Kidney (tissue), 14 donors: ENCODE measurements around the gene KLHL6. TPM values are rescaled to one million over a fixed set of nuclear protein-coding genes. Genes with fewer than 3 reads are reported as not detected.

Experiments
- DNase-seq, 5 donors: peaks; one replicate each; pipeline ENCODE4 v3.0.0-alpha.2; 2013 to 2020
- FAIRE-seq: peaks from 2 replicates; lab custom pipeline; 2012; peaks lifted over from hg19 to GRCh38; lab: Jason Lieb, UNC
- H3K27ac ChIP-seq, 2 donors: one replicate each; pipeline ENCODE4 v1.7.0; 2013; ENCODE audit warnings: low read depth in 2 of 2, low read length in 2 of 2, inconsistent platforms in 1 of 2
- H3K27me3 ChIP-seq: one replicate; pipeline ENCODE4 v1.7.1; 2013; ENCODE audit warnings: low read length, inconsistent platforms; ENCODE audit not compliant: control insufficient read depth, insufficient read depth
- H3K36me3 ChIP-seq, 3 donors: one replicate each; pipeline versions ENCODE4 v1.7.0 to v1.7.1; 2013; ENCODE audit warnings: low read length in 3 of 3, control low read depth in 1 of 3, inconsistent platforms in 1 of 3; ENCODE audit not compliant: insufficient read depth in 3 of 3, control insufficient read depth in 2 of 3
- H3K4me1 ChIP-seq, 3 donors: one replicate each; pipeline versions ENCODE4 v1.7.0 to v1.7.1; 2013; ENCODE audit warnings: low read length in 3 of 3, inconsistent platforms in 1 of 3, low read depth in 1 of 3; ENCODE audit not compliant: control insufficient read depth in 2 of 3, insufficient read depth in 2 of 3
- H3K4me3 ChIP-seq, 3 donors: one replicate each; pipeline versions ENCODE4 v1.7.0 to v1.8.1; 2013; ENCODE audit warnings: low read length in 3 of 3, control low read depth in 1 of 3, inconsistent platforms in 1 of 3
- H3K9ac ChIP-seq, 3 donors: one replicate each; pipeline versions ENCODE4 v1.7.0 to v1.7.1; 2013; ENCODE audit warnings: low read length in 3 of 3, control low read depth in 1 of 3, inconsistent platforms in 1 of 3
- H3K9me3 ChIP-seq, 3 donors: one replicate each; pipeline versions ENCODE4 v1.7.0 to v1.7.1; 2013; ENCODE audit warnings: low read length in 3 of 3, control low read depth in 1 of 3, inconsistent platforms in 1 of 3; ENCODE audit not compliant: control insufficient read depth in 2 of 3, insufficient read depth in 1 of 3
- CTCF ChIP-seq: IDR thresholded peaks from 3 replicates; pipeline ENCODE4 v1.5.1; 2012; ENCODE audit warnings: mild to moderate bottlenecking, moderate library complexity, borderline replicate concordance; ENCODE audit not compliant: insufficient read depth; ENCODE audit errors: extremely low read depth
- intact Hi-C: fragments of 100-400 bp; cut with DNase I; formaldehyde crosslinking; loops from one replicate; pipeline ENCODE4 v1.11.1; 2022
- polyA plus RNA-seq: library from polyadenylated mRNA; stranded (reverse); fragments of 350-450 nt; fragmentation: Illumina TruSeq; extraction: RNeasy Lipid Tissue Mini Kit (QIAGEN cat#74804); gene quantifications from one replicate; pipeline ENCODE4 v1.2.3, GENCODE V29; 2014; ENCODE audit warnings: low read depth, low replicate concordance; ENCODE audit not compliant: insufficient read depth
- total RNA-seq: library from RNA; stranded (reverse); fragmentation: NEBNext Ultra II Directional; extraction: Animal tissue kit (Norgen Biotek cat#: 25700); gene quantifications from one replicate; pipeline ENCODE4 v1.2.1, GENCODE V29; 2021
- donor health status: control.
- donor health status: control.
- donor health status: control.
- donor health status: control.
- donor health status: control.
- donor health status: DM: yes; HTN: yes; CAD: no.
- donor health status: Normal renal cell carcinoma (clear cell type).

KLHL6 gene
- total and polyA plus RNA-seq, 2 donors from 2014 or later, result 0.37 to 9.8 TPM

- no peak for FAIRE-seq
- H3K9ac ChIP-seq, result peak overlapping the region in 2 of 3 donors; percentile 85 to 86
These were observed 107.0 kb downstream of the KLHL6 start for GRCh38 chr3:183448369-183449128.

GRCh38 chr3:183447206-183448001 is 108.1 kb downstream of the KLHL6 start:
- H3K4me3 ChIP-seq, result peak overlapping the region; percentile 90 to 98 (median 91)
- FAIRE-seq, result no peak

More at GRCh38 chr3:183448369-183449128, 107.0 kb downstream of the KLHL6 start:
- no peak for TF ChIP-seq CTCF
- intact Hi-C loops, result no loop called here
- no peak for DNase-seq
- Histone ChIP-seq H3K4me1 (peaks cover 0 to 4% (median 0%) of the 10 kb centered on the region in 3 donors), H3K9me3 (no peaks in the 10 kb centered on the region), H3K27me3 (no peaks in the 10 kb centered on the region), H3K4me3 (peak overlapping the region; percentile 90 to 98 (median 91)), H3K36me3 (peaks cover 0 to under 1% (median 0%) of the 10 kb centered on the region in 3 donors), H3K27ac (no peak overlapping the region)

GRCh38 chr3:183446838-183447205 is 108.7 kb downstream of the KLHL6 start:
- FAIRE-seq, result peak; percentile 30
- peak overlapping the region in 1 of 2 donors; percentile 86 for H3K27ac ChIP-seq
- peaks cover 0 to 4% (median 0%) of the 10 kb centered on the region in 3 donors for H3K4me1 ChIP-seq
- DNase-seq, result no peak
- no peaks in the 10 kb centered on the region for H3K36me3 ChIP-seq
- H3K9me3 ChIP-seq, result no peaks in the 10 kb centered on the region
- intact Hi-C loops, result no loop called here
- no peak for TF ChIP-seq CTCF
- peak overlapping the region in 2 of 3 donors; percentile 85 to 86 for H3K9ac ChIP-seq
- no peaks in the 10 kb centered on the region for H3K27me3 ChIP-seq
- H3K4me3 ChIP-seq, result peak overlapping the region; percentile 90 to 98 (median 91)

More at GRCh38 chr3:183447206-183448001, 108.1 kb downstream of the KLHL6 start:
- no peak for TF ChIP-seq CTCF
- no peaks in the 10 kb centered on the region for H3K9me3 ChIP-seq
- H3K4me1 ChIP-seq, result peaks cover 0 to 4% (median 0%) of the 10 kb centered on the region in 3 donors
- H3K9ac ChIP-seq, result peak overlapping the region; percentile 85 to 86 (median 86)
- no peaks in the 10 kb centered on the region for H3K27me3 ChIP-seq
- peak overlapping the region; percentile 40 to 86 for H3K27ac ChIP-seq
- DNase-seq, result peak; percentile 93 to 98 (median 97)
- intact Hi-C loops, result no loop called here
- H3K36me3 ChIP-seq, result no peaks in the 10 kb centered on the region
